HEK293 (cell line): Measurements from ENCODE around the gene TNFAIP8L2.

ENCODE experiments used
- AEBP2 ChIP-seq: fragments of 450-650 bp; formaldehyde crosslinking; IDR thresholded peaks from 2 replicates; pipeline ENCODE4 v1.5.1; 2016; ENCODE audit warnings: missing biosample characterization, missing genetic modification characterization, borderline replicate concordance
- ATF2 ChIP-seq: fragments of 450-650 bp; formaldehyde crosslinking; IDR thresholded peaks from 2 replicates; pipeline ENCODE4 v1.5.1; 2016; ENCODE audit warnings: missing biosample characterization, missing genetic modification characterization, low read depth
- BCL11A ChIP-seq: fragments of 450-650 bp; formaldehyde crosslinking; IDR thresholded peaks from 2 replicates; pipeline ENCODE4 v1.5.1; 2016; ENCODE audit warnings: low read depth, missing biosample characterization, missing genetic modification characterization
- FEZF1 ChIP-seq: fragments of 450-650 bp; formaldehyde crosslinking; IDR thresholded peaks from 2 replicates; pipeline ENCODE4 v1.5.1; 2016; ENCODE audit warnings: missing biosample characterization, missing genetic modification characterization
- GLI2 ChIP-seq: fragments of 450-650 bp; formaldehyde crosslinking; IDR thresholded peaks from 2 replicates; pipeline ENCODE4; 2017; ENCODE audit warnings: missing biosample characterization, missing genetic modification characterization, low read depth, borderline replicate concordance
- HOXC10 ChIP-seq: sonication (generic); formaldehyde crosslinking; IDR thresholded peaks from 2 replicates; pipeline ENCODE4 v1.8.1; 2023; ENCODE audit warnings: mild to moderate bottlenecking, missing genetic modification reagents
- INSM2 ChIP-seq: fragments of 450-650 bp; formaldehyde crosslinking; IDR thresholded peaks from 2 replicates; pipeline ENCODE4 v1.5.1; 2016; ENCODE audit warnings: missing biosample characterization, missing genetic modification characterization
- KLF8 ChIP-seq: fragments of 450-650 bp; formaldehyde crosslinking; IDR thresholded peaks from 2 replicates; pipeline ENCODE4 v1.5.1; 2016; ENCODE audit warnings: missing biosample characterization, missing genetic modification characterization
- MZF1 ChIP-seq: fragments of 450-650 bp; formaldehyde crosslinking; IDR thresholded peaks from 2 replicates; pipeline ENCODE4 v1.5.1; 2017; ENCODE audit warnings: missing biosample characterization, missing genetic modification characterization, borderline replicate concordance
- PATZ1 ChIP-seq: fragments of 450-650 bp; formaldehyde crosslinking; IDR thresholded peaks from 2 replicates; pipeline ENCODE4 v1.5.1; 2016; ENCODE audit warnings: missing biosample characterization, missing genetic modification characterization
- RBAK ChIP-seq: fragments of 450-650 bp; formaldehyde crosslinking; IDR thresholded peaks from 2 replicates; pipeline ENCODE4 v1.5.1; 2016; ENCODE audit warnings: missing biosample characterization, missing genetic modification characterization
- SALL2 ChIP-seq: fragments of 450-650 bp; formaldehyde crosslinking; IDR thresholded peaks from 2 replicates; pipeline ENCODE4 v1.5.0; 2017; ENCODE audit warnings: missing biosample characterization, mild to moderate bottlenecking, missing genetic modification characterization, borderline replicate concordance
- SCRT2 ChIP-seq: fragments of 450-650 bp; formaldehyde crosslinking; IDR thresholded peaks from 2 replicates; pipeline ENCODE4 v1.5.1; 2016; ENCODE audit warnings: missing biosample characterization, missing genetic modification characterization
- SP3 ChIP-seq: fragments of 450-650 bp; formaldehyde crosslinking; IDR thresholded peaks from 2 replicates; pipeline ENCODE4 v1.5.1; 2016; ENCODE audit warnings: missing biosample characterization, missing genetic modification characterization
- TCF7L2 ChIP-seq: IDR thresholded peaks from 2 replicates; pipeline ENCODE4 v1.6.1; 2011; ENCODE audit warnings: low read depth, mild to moderate bottlenecking, inconsistent platforms, low read length, moderate library complexity, borderline replicate concordance
- ZBTB8A ChIP-seq: fragments of 450-650 bp; formaldehyde crosslinking; IDR thresholded peaks from 2 replicates; pipeline ENCODE4 v1.5.1; 2016; ENCODE audit warnings: missing biosample characterization, missing genetic modification characterization
- ZEB2 ChIP-seq: fragments of 450-650 bp; formaldehyde crosslinking; IDR thresholded peaks from 2 replicates; pipeline ENCODE4 v1.5.1; 2016; ENCODE audit warnings: missing biosample characterization, missing genetic modification characterization
- ZFP3 ChIP-seq: fragments of 450-650 bp; formaldehyde crosslinking; IDR thresholded peaks from 2 replicates; pipeline ENCODE4 v1.5.1; 2016; ENCODE audit warnings: low read depth, missing biosample characterization, missing genetic modification characterization
- ZNF114 ChIP-seq: fragments of 450-650 bp; formaldehyde crosslinking; IDR thresholded peaks from 2 replicates; pipeline ENCODE4 v1.5.0; 2017; ENCODE audit warnings: missing biosample characterization, missing genetic modification characterization
- ZNF16 ChIP-seq: fragments of 450-650 bp; formaldehyde crosslinking; IDR thresholded peaks from 2 replicates; pipeline ENCODE4 v1.5.1; 2016; ENCODE audit warnings: low read depth, missing biosample characterization, missing genetic modification characterization
- ZNF223 ChIP-seq: fragments of 450-650 bp; formaldehyde crosslinking; IDR thresholded peaks from 2 replicates; pipeline ENCODE4 v1.5.1; 2016; ENCODE audit warnings: missing biosample characterization, missing genetic modification characterization
- ZNF24 ChIP-seq: fragments of 450-650 bp; formaldehyde crosslinking; IDR thresholded peaks from 2 replicates; pipeline ENCODE4 v1.5.1; 2016; ENCODE audit warnings: missing biosample characterization, missing genetic modification characterization
- ZNF354C ChIP-seq: fragments of 450-650 bp; formaldehyde crosslinking; IDR thresholded peaks from 2 replicates; pipeline ENCODE4 v1.5.1; 2016; ENCODE audit warnings: missing biosample characterization, missing genetic modification characterization, low read depth, borderline replicate concordance
- ZNF501 ChIP-seq: fragments of 450-650 bp; formaldehyde crosslinking; IDR thresholded peaks from 2 replicates; pipeline ENCODE4 v1.5.1; 2016; ENCODE audit warnings: missing biosample characterization, missing genetic modification characterization
- ZNF548 ChIP-seq: fragments of 450-650 bp; formaldehyde crosslinking; IDR thresholded peaks from 2 replicates; pipeline ENCODE4 v1.5.1; 2016; ENCODE audit warnings: missing biosample characterization, missing genetic modification characterization
- ZNF549 ChIP-seq: fragments of 450-650 bp; IDR thresholded peaks from 2 replicates; pipeline ENCODE4 v1.5.1; 2018; ENCODE audit warnings: missing biosample characterization, missing genetic modification characterization, mild to moderate bottlenecking, inconsistent platforms, moderate library complexity
- ZNF571 ChIP-seq: fragments of 450-650 bp; formaldehyde crosslinking; IDR thresholded peaks from 2 replicates; pipeline ENCODE4 v1.5.0; 2017; ENCODE audit warnings: missing biosample characterization, missing genetic modification characterization
- ZNF580 ChIP-seq: fragments of 450-650 bp; formaldehyde crosslinking; IDR thresholded peaks from 2 replicates; pipeline ENCODE4 v1.5.1; 2016; ENCODE audit warnings: missing biosample characterization, missing genetic modification characterization
- ZNF623 ChIP-seq: fragments of 450-650 bp; formaldehyde crosslinking; IDR thresholded peaks from 2 replicates; pipeline ENCODE4 v1.5.1; 2016; ENCODE audit warnings: missing biosample characterization, missing genetic modification characterization
- ZNF658 ChIP-seq: fragments of 450-650 bp; formaldehyde crosslinking; IDR thresholded peaks from 2 replicates; pipeline ENCODE4; 2016; ENCODE audit warnings: missing biosample characterization, missing genetic modification characterization
- ZNF660 ChIP-seq: fragments of 450-650 bp; IDR thresholded peaks from 2 replicates; pipeline ENCODE4 v1.5.1; 2018; ENCODE audit warnings: missing biosample characterization, mild to moderate bottlenecking, missing genetic modification characterization
- ZSCAN23 ChIP-seq: fragments of 450-650 bp; formaldehyde crosslinking; IDR thresholded peaks from 2 replicates; pipeline ENCODE4 v1.5.1; 2016; ENCODE audit warnings: missing biosample characterization, missing genetic modification characterization
- ZSCAN4 ChIP-seq: fragments of 450-650 bp; formaldehyde crosslinking; IDR thresholded peaks from 2 replicates; pipeline ENCODE4 v1.5.1; 2017; ENCODE audit warnings: missing biosample characterization, missing genetic modification characterization

The TNFAIP8L2 gene

GRCh38 chr1:151189637-151190445, 33.4 kb downstream of the TNFAIP8L2 start, which contains the start of gene VPS72 (continued):
- TF ChIP-seq SALL2 (tag by site-specific recombination) (no peak), RBAK (tag by site-specific recombination) (no peak), SP3 (peak; percentile 84), PATZ1 (tag by site-specific recombination) (peak; percentile 89), ZFP3 (no peak), ZSCAN23 (tag by site-specific recombination) (no peak), ZBTB8A (tag by site-specific recombination) (peak; percentile 83), BCL11A (tag by site-specific recombination) (no peak), INSM2 (0 out of 2 replicates have a peak, but pooled peaks have one; percentile 21), ZNF114 (tag by site-specific recombination) (no peak), SCRT2 (tag by site-specific recombination) (peak; percentile 86), ZNF16 (tag by site-specific recombination) (no peak), ZNF549 (no peak), FEZF1 (tag by site-specific recombination) (no peak), MZF1 (tag by site-specific recombination) (no peak), ZNF623 (no peak), ZNF548 (tag by site-specific recombination) (no peak), ATF2 (tag by site-specific recombination) (no peak), ZNF571 (tag by site-specific recombination) (no peak), ZNF658 (no peak), GLI2 (tag by site-specific recombination) (no peak), AEBP2 (tag by site-specific recombination) (no peak), ZEB2 (tag by site-specific recombination) (peak; percentile 92), HOXC10 (no peak), KLF8 (tag by site-specific recombination) (peak; percentile 96), ZNF660 (tag by site-specific recombination) (peak; percentile 92), ZNF24 (tag by site-specific recombination) (peak; percentile 87; the same call in 1 of the 2 replicates), ZNF501 (tag by site-specific recombination) (peak; percentile 97), ZNF580 (tag by site-specific recombination) (peak; percentile 79), ZNF223 (tag by site-specific recombination) (no peak), ZSCAN4 (tag by site-specific recombination) (no peak), TCF7L2 (no peak), ZNF354C (tag by site-specific recombination) (no peak)
